K562 (cell line): Measurements from ENCODE around the gene NUMB. TPM values are rescaled to one million over a fixed set of nuclear protein-coding genes. Genes with fewer than 3 reads are reported as not detected.

Source experiments
- ATAC-seq: fragments of 200-7000 bp; cut with Tn5 transposase; 3 replicates; pipeline ENCODE4 v1.9.1; 2020; ENCODE audit warnings: moderate library complexity
- BruUV-seq: library from RNA; stranded (reverse); fragments of 400-500 nt; replicated peaks from 2 replicates; lab custom pipeline; 2021; lab: Mats Ljungman, UMichigan
- CTCF ChIA-PET: fragments of 300-600 bp; formaldehyde crosslinking; extraction: SDS; loops from one replicate; lab custom pipeline; 2021; ENCODE audit warnings: low intra/inter-chr PET ratio; lab: Yijun Ruan, JAX
- POLR2A ChIA-PET: fragments of 300-600, 350-650 bp; sonication (Branson Sonifier 250); formaldehyde crosslinking; extraction: SDS; loops from one replicate; lab custom pipeline; 2021; ENCODE audit warnings: antibody characterized with exemption, inconsistent platforms; lab: Yijun Ruan, JAX
- DNase-seq, 4 experiments: peaks; one replicate each; pipeline versions ENCODE4 v3.0.0 to v3.0.0-alpha.2; 2011 to 2018; ENCODE audit warnings: low spot score in 3 of 4, mixed read lengths in 3 of 4; ENCODE audit errors: extremely low read depth in 1 of 4
- FAIRE-seq: peaks from 2 replicates; lab custom pipeline; 2011; peaks lifted over from hg19 to GRCh38; lab: Jason Lieb, UNC
- H2AFZ ChIP-seq: 2 replicates; pipeline ENCODE4 v1.6.0; 2011; ENCODE audit warnings: low read depth, low read length, control low read depth, inconsistent platforms
- H3K27ac ChIP-seq: fragments of 200-600 bp; 3 replicates; pipeline ENCODE4 v1.8.0; 2011; ENCODE audit warnings: low read depth, mild to moderate bottlenecking, control low read depth, inconsistent platforms, low read length, moderate library complexity, mixed read lengths; ENCODE audit errors: extremely low read depth
- H3K27me3 ChIP-seq, 2 experiments: fragments of 300-600 bp in 1 of 2; 2 replicates in 1 of 2; 3 replicates in 1 of 2; pipeline versions ENCODE4 v1.6.0 to v1.8.0; 2011; ENCODE audit warnings: inconsistent platforms in 2 of 2, low read length in 2 of 2, mild to moderate bottlenecking in 1 of 2, mixed read lengths in 1 of 2, moderate library complexity in 1 of 2; ENCODE audit not compliant: control insufficient read depth in 2 of 2, insufficient read depth in 2 of 2
- H3K36me3 ChIP-seq: fragments of 300-600 bp; 3 replicates; pipeline ENCODE4 v1.8.0; 2011; ENCODE audit warnings: mild to moderate bottlenecking, low read length, inconsistent platforms; ENCODE audit not compliant: control insufficient read depth, insufficient read depth
- H3K4me1 ChIP-seq, 2 experiments: fragments of 200-600 bp in 1 of 2; replicated peaks in 1 of 2; 2 replicates in 1 of 2; 3 replicates in 1 of 2; pipeline versions ENCODE4 v1.5.1 to v1.8.0; 2011; ENCODE audit warnings: inconsistent platforms in 2 of 2, low read length in 2 of 2, mild to moderate bottlenecking in 1 of 2, mixed read lengths in 1 of 2, moderate library complexity in 1 of 2; ENCODE audit not compliant: control insufficient read depth in 2 of 2, insufficient read depth in 2 of 2
- H3K4me2 ChIP-seq: 2 replicates; pipeline ENCODE4 v1.6.1; 2011; ENCODE audit warnings: low read length, control low read depth, inconsistent platforms, mixed read lengths; ENCODE audit not compliant: insufficient read depth
- H3K4me3 ChIP-seq: fragments of 200-600 bp; sonication (generic), shearing (Covaris generic); 2 replicates; pipeline ENCODE4 v1.5.1; 2016; ENCODE audit warnings: control low read depth, inconsistent platforms
- H3K79me2 ChIP-seq: fragments of 200-600 bp; 3 replicates; pipeline ENCODE4 v1.8.0; 2011; ENCODE audit warnings: low read length, inconsistent platforms; ENCODE audit not compliant: control insufficient read depth, insufficient read depth
- H3K9ac ChIP-seq, 2 experiments: 2 replicates each; pipeline versions ENCODE4 v1.6.0 to v1.6.1; 2011; ENCODE audit warnings: low read depth in 2 of 2, low read length in 2 of 2, control low read depth in 1 of 2, inconsistent platforms in 1 of 2, mild to moderate bottlenecking in 1 of 2, mixed read lengths in 1 of 2; ENCODE audit not compliant: insufficient read depth in 1 of 2
- H3K9me1 ChIP-seq: one replicate; pipeline ENCODE4 v1.6.0; 2011; ENCODE audit warnings: inconsistent platforms, mild to moderate bottlenecking, low read length, moderate library complexity; ENCODE audit not compliant: control insufficient read depth, insufficient read depth
- H3K9me3 ChIP-seq: replicated peaks from 2 replicates; pipeline ENCODE4 v1.5.1; 2011; ENCODE audit warnings: low read depth, low read length, inconsistent platforms; ENCODE audit not compliant: control insufficient read depth, insufficient read depth
- H4K20me1 ChIP-seq: replicated peaks from 2 replicates; pipeline ENCODE4 v1.6.1; 2011; ENCODE audit warnings: low read length, inconsistent platforms, mixed read lengths; ENCODE audit not compliant: control insufficient read depth, insufficient read depth
- BRCA1 ChIP-seq, 2 experiments: fragments of 450-650 bp in 1 of 2; sonication (generic) in 1 of 2; formaldehyde crosslinking in 1 of 2; IDR thresholded peaks; 2 replicates each; pipeline versions ENCODE4 v1.5.0 to v1.6.1; 2017 to 2020; ENCODE audit warnings: mild to moderate bottlenecking in 1 of 2, missing genetic modification reagents in 1 of 2
- CHD1 ChIP-seq: fragments of 200-600 bp; sonication (generic); IDR thresholded peaks from one replicate; pipeline ENCODE4 v1.6.1; 2012; ENCODE audit warnings: mild to moderate bottlenecking, moderate library complexity, low read length, inconsistent platforms
- FIP1L1 ChIP-seq: fragments of 200-400 bp; formaldehyde crosslinking; IDR thresholded peaks from 2 replicates; pipeline ENCODE4 v1.6.1; 2018; ENCODE audit warnings: mild to moderate bottlenecking, low read depth, low read length; ENCODE audit not compliant: poor library complexity, severe bottlenecking
- NONO ChIP-seq, 2 experiments: fragments of 200-400 bp in 1 of 2; fragments of 450-650 bp in 1 of 2; formaldehyde crosslinking in 1 of 2; IDR thresholded peaks; 2 replicates each; pipeline ENCODE4 v1.6.1; 2017; ENCODE audit warnings: low read depth in 2 of 2, mild to moderate bottlenecking in 2 of 2, moderate library complexity in 2 of 2, low read length in 1 of 2
- NR2C2 ChIP-seq, 2 experiments: fragments of 200-800 bp in 1 of 2; sonication (Bioruptor generic) in 1 of 2; sonication (generic) in 1 of 2; formaldehyde crosslinking in 1 of 2; IDR thresholded peaks; 2 replicates each; pipeline versions ENCODE4 v1.6.1 to v1.8.0; 2016 to 2022; ENCODE audit warnings: mild to moderate bottlenecking in 1 of 2, missing compliant biosample characterization in 1 of 2, missing genetic modification characterization in 1 of 2, missing genetic modification reagents in 1 of 2
- NRF1 ChIP-seq, 2 experiments: fragments of 450-650 bp; IDR thresholded peaks in 1 of 2; conservative IDR thresholded peaks in 1 of 2; 2 replicates each; pipeline ENCODE4 v1.6.1; 2014; ENCODE audit warnings: mild to moderate bottlenecking in 2 of 2
- POLR2H ChIP-seq: IDR thresholded peaks from 2 replicates; pipeline ENCODE4 v1.6.1; 2016; ENCODE audit warnings: missing genetic modification characterization, low read depth, mild to moderate bottlenecking, control low read depth, missing compliant biosample characterization, moderate library complexity
- WGBS: fragments of 100-300 bp; shearing (Covaris generic); methylation state at CpG from one replicate; pipeline ENCODE4 v1.1.6; 2016; ENCODE audit warnings: low coverage, mixed read lengths; ENCODE audit not compliant: insufficient coverage; ENCODE audit errors: missing lambda C conversion rate; 5-methylcytosine and 5-hydroxymethylcytosine counted together
- in situ Hi-C: fragments of 300-500 bp; cut with MboI; formaldehyde crosslinking; loops from 4 replicates; pipeline ENCODE4 v1.15.0; 2018; ENCODE audit warnings: inconsistent platforms, mixed read lengths
- intact Hi-C: fragments of 100-400 bp; cut with micrococcal nuclease; formaldehyde crosslinking; loops from 2 replicates; pipeline ENCODE4 v1.14.2; 2022
- polyA plus RNA-seq, 8 experiments: library from polyadenylated mRNA; depleted of rRNA in 4 of 8; stranded (reverse) in 5 of 8; unstranded in 3 of 8; fragments of >200 nt; fragmentation: Nextera tagmentation in 2 of 8; fragmentation: Illumina TruSeq in 1 of 8; extraction: Ambion mirVana in 2 of 8; extraction: Trizol in 1 of 8; gene quantifications; 2 replicates each; pipeline versions ENCODE4 v1.2.1 to v1.2.3, GENCODE V29; 2011 to 2014; ENCODE audit warnings: inconsistent platforms in 1 of 8, missing spikeins in 1 of 8
- total RNA-seq, 7 experiments: library from RNA; depleted of rRNA in 6 of 7; stranded (reverse); fragments of >200 nt in 6 of 7; fragmentation: Illumina TruSeq in 2 of 7; extraction: Trizol in 2 of 7; gene quantifications; 2 replicates each; pipeline versions ENCODE4 v1.2.1 to v1.2.3, GENCODE V29; 2011 to 2021; ENCODE audit warnings: low replicate concordance in 1 of 7
- TF ChIP-seq, protein P1 (sequence below): conservative IDR thresholded peaks from 2 replicates; pipeline ENCODE4 v1.6.1; 2011; ENCODE audit warnings: low read depth, mild to moderate bottlenecking, low read length; ENCODE audit not compliant: control insufficient read depth
- TF ChIP-seq, protein P2 (sequence below), 2 experiments: IDR thresholded peaks; 2 replicates each; pipeline ENCODE4 v1.6.1; 2011; ENCODE audit warnings: borderline replicate concordance in 1 of 2, control low read depth in 1 of 2, low read depth in 1 of 2, low read length in 1 of 2, mild to moderate bottlenecking in 1 of 2, mixed read lengths in 1 of 2, moderate library complexity in 1 of 2; ENCODE audit not compliant: insufficient read depth in 1 of 2, insufficient read length in 1 of 2, poor library complexity in 1 of 2, severe bottlenecking in 1 of 2; ENCODE audit errors: extremely low read depth in 1 of 2

Gene NUMB
- total and polyA plus RNA-seq, 9 of the 15 experiments (the other 6 are each of a cell fraction or from before 2014, with no cell fraction given), result 13.5 to 54.0 (median 32.3) TPM

DNA sequence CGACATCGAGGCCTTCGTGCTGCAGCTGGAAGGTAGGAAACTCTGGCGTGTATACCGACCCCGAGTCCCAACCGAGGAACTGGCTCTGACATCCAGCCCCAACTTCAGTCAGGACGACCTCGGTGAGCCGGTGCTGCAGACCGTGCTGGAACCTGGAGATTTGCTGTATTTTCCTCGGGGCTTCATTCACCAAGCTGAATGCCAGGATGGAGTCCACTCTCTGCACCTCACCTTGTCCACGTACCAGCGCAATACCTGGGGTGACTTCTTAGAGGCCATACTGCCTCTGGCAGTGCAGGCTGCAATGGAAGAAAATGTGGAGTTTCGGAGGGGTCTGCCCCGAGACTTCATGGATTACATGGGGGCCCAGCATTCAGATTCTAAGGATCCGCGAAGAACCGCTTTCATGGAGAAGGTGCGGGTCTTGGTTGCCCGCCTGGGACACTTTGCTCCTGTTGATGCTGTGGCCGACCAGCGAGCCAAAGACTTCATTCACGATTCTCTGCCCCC, 33.8 kb upstream of the NUMB start:
- POLR2A ChIA-PET, result interaction anchor here (0.6 to 1.1 kb wide), 3 partner anchors 12 to 260 kb away, joined by 3 to 5 read pairs (median 4); no protein-coding TSS in a partner anchor

DNA sequence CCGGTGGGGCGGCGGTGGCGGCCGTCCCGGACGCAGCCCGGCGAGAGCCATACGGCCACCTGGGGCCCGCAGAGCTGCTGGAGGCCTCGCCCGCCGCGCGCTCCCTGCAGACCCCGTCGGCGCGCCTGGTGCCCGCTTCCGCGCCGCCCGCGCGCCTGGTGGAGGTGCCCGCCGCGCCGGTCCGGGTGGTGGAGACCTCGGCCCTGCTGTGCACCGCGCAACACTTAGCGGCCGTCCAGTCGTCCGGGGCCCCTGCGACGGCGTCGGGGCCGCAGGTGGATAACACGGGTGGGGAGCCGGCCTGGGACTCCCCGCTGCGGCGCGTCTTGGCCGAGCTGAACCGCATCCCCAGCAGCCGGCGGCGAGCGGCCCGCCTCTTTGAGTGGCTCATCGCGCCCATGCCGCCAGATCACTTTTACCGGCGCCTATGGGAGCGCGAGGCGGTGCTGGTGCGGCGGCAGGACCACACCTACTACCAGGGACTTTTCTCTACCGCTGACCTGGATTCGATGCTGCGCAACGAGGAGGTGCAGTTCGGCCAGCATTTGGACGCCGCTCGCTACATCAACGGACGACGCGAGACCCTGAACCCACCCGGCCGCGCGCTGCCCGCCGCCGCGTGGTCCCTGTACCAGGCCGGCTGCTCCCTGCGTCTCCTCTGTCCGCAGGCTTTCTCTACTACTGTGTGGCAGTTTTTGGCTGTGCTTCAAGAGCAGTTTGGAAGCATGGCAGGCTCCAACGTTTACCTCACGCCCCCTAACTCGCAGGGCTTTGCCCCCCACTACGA, 33.1 kb upstream of the NUMB start:
- H3K9me1 ChIP-seq, result no peaks in the 10 kb centered on the region
- in situ Hi-C loops, result no loop called here
- FAIRE-seq (no peak), DNase-seq (peak; percentile 63 to 76 (median 70)), ATAC-seq (peak; percentile 79)
- intact Hi-C loops, result no loop called here
- CTCF ChIA-PET, result no interaction called here
- H3K27ac ChIP-seq, result peak overlapping the region; percentile 87
- POLR2A ChIA-PET, result interaction anchor here (0.6 to 1.0 kb wide), 3 partner anchors 11 to 260 kb away, joined by 3 to 4 read pairs (median 3); no protein-coding TSS in a partner anchor
- WGBS, result under 1% methylated on average over 36 of the region's 94 CpGs
- peak overlapping the region; percentile 66 for H3K4me3 ChIP-seq
- H3K36me3 ChIP-seq, result peaks cover 14% of the 10 kb centered on the region; the same call in 2 of the 3 replicates
- no TSS peak for BruUV-seq
- H4K20me1 ChIP-seq, result peaks cover 7% of the 10 kb centered on the region; the same call in 1 of the 2 replicates
- H3K4me1 ChIP-seq, result peaks cover 15 to 21% of the 10 kb centered on the region in 2 experiments; a peak in 4 of 5 replicates
- H3K4me2 ChIP-seq, result peak overlapping the region; percentile 83
- peak overlapping the region; percentile 92 for H2AFZ ChIP-seq
- no peaks in the 10 kb centered on the region for H3K9me3 ChIP-seq
- H3K9ac ChIP-seq, result peak overlapping the region; percentile 82 to 90
- no peaks in the 10 kb centered on the region for H3K27me3 ChIP-seq
- H3K79me2 ChIP-seq, result peaks cover 29% of the 10 kb centered on the region
- TF ChIP-seq, protein P1, sequence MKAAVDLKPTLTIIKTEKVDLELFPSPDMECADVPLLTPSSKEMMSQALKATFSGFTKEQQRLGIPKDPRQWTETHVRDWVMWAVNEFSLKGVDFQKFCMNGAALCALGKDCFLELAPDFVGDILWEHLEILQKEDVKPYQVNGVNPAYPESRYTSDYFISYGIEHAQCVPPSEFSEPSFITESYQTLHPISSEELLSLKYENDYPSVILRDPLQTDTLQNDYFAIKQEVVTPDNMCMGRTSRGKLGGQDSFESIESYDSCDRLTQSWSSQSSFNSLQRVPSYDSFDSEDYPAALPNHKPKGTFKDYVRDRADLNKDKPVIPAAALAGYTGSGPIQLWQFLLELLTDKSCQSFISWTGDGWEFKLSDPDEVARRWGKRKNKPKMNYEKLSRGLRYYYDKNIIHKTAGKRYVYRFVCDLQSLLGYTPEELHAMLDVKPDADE, result 0 out of 2 replicates have a peak, but pooled peaks have one; percentile 27
- TF ChIP-seq NONO (IDR thresholded peaks at IDR 0.05; ENCODE audit: low read depth in 2 of 2, low read length in 1 of 2), result peak in 1 of 2 experiments; percentile 14; a peak in 2 of 4 replicates
- peak in 1 of 2 experiments; percentile 5; a peak in 2 of 4 replicates for TF ChIP-seq NRF1 (conservative IDR thresholded peaks at IDR 0.05 in 1 of 2, IDR thresholded peaks at IDR 0.05 in 1 of 2)
- 0 out of 2 replicates have a peak, but pooled peaks have one; percentile 18 for TF ChIP-seq NR2C2 (CRISPR knock-in tag; IDR thresholded peaks at IDR 0.05)
- no peak for TF ChIP-seq NR2C2 (tag; IDR thresholded peaks at IDR 0.05)
- TF ChIP-seq POLR2H (tag), result no peak
- TF ChIP-seq, protein P2, sequence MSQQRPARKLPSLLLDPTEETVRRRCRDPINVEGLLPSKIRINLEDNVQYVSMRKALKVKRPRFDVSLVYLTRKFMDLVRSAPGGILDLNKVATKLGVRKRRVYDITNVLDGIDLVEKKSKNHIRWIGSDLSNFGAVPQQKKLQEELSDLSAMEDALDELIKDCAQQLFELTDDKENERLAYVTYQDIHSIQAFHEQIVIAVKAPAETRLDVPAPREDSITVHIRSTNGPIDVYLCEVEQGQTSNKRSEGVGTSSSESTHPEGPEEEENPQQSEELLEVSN (IDR thresholded peaks at IDR 0.05; ENCODE audit: borderline replicate concordance in 1 of 2, extremely low read depth in 1 of 2, insufficient read depth in 1 of 2, insufficient read length in 1 of 2, low read depth in 1 of 2, low read length in 1 of 2, poor library complexity in 1 of 2, severe bottlenecking in 1 of 2), result peak; percentile 3 to 59

More for the DNA sequence above, 33.8 kb upstream of the NUMB start:
- no peaks in the 10 kb centered on the region for H3K9me1 ChIP-seq
- no peak overlapping the region for H3K27ac ChIP-seq
- H4K20me1 ChIP-seq, result peaks cover 7% of the 10 kb centered on the region; the same call in 1 of the 2 replicates
- H3K9ac ChIP-seq, result peak overlapping the region; percentile 82 to 90
- in situ Hi-C loops (no loop called here), intact Hi-C loops (no loop called here)
- no peak overlapping the region for H2AFZ ChIP-seq
- BruUV-seq, result no TSS peak
- TF ChIP-seq CHD1 (peak; percentile 14), FIP1L1 (no peak), BRCA1 (IDR thresholded peaks at IDR 0.05) (no peak), BRCA1 (CRISPR knock-in tag; IDR thresholded peaks at IDR 0.05) (0 out of 2 replicates have a peak, but pooled peaks have one; percentile 66)
- WGBS, result 38% methylated on average over 20 of the region's 24 CpGs
- H3K9me3 ChIP-seq, result no peaks in the 10 kb centered on the region
- peaks cover 15 to 21% of the 10 kb centered on the region in 2 experiments; a peak in 4 of 5 replicates for H3K4me1 ChIP-seq
- CTCF ChIA-PET, result no interaction called here
- no peak for ATAC-seq
- peaks cover 29% of the 10 kb centered on the region for H3K79me2 ChIP-seq
- peak overlapping the region; percentile 66 for H3K4me3 ChIP-seq
- DNase-seq, result no peak
- H3K4me2 ChIP-seq, result peak overlapping the region; percentile 83
- peaks cover 14% of the 10 kb centered on the region; the same call in 2 of the 3 replicates for H3K36me3 ChIP-seq
- no peaks in the 10 kb centered on the region for H3K27me3 ChIP-seq
- no peak for FAIRE-seq
